ENCODE measurements around the gene BCAR3.

DNA sequence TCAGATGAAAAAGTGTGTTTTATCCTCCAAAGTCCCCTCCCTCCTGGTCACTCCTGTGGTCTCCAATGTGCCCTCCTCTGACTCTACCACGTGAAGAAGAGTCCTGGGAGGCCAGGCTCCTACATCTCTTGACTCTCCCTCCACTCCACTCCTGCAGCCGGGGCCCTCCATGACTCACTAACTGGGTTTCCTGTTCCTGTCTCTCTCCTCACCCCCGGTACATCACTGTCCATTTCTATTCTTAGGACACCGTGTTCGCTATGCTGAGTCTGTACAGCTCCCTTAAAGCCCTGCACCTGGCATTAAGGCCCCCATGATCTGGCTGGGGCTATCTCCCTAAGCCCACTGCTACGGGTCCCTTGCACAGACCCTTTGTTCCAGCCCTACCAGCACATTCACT is 93.4 kb downstream of the BCAR3 start:
- TF ChIP-seq, protein P1, sequence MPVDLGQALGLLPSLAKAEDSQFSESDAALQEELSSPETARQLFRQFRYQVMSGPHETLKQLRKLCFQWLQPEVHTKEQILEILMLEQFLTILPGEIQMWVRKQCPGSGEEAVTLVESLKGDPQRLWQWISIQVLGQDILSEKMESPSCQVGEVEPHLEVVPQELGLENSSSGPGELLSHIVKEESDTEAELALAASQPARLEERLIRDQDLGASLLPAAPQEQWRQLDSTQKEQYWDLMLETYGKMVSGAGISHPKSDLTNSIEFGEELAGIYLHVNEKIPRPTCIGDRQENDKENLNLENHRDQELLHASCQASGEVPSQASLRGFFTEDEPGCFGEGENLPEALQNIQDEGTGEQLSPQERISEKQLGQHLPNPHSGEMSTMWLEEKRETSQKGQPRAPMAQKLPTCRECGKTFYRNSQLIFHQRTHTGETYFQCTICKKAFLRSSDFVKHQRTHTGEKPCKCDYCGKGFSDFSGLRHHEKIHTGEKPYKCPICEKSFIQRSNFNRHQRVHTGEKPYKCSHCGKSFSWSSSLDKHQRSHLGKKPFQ (tag by site-specific recombination; IDR thresholded peaks at IDR 0.05), result no peak
- TF ChIP-seq, protein P2, sequence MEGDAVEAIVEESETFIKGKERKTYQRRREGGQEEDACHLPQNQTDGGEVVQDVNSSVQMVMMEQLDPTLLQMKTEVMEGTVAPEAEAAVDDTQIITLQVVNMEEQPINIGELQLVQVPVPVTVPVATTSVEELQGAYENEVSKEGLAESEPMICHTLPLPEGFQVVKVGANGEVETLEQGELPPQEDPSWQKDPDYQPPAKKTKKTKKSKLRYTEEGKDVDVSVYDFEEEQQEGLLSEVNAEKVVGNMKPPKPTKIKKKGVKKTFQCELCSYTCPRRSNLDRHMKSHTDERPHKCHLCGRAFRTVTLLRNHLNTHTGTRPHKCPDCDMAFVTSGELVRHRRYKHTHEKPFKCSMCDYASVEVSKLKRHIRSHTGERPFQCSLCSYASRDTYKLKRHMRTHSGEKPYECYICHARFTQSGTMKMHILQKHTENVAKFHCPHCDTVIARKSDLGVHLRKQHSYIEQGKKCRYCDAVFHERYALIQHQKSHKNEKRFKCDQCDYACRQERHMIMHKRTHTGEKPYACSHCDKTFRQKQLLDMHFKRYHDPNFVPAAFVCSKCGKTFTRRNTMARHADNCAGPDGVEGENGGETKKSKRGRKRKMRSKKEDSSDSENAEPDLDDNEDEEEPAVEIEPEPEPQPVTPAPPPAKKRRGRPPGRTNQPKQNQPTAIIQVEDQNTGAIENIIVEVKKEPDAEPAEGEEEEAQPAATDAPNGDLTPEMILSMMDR (tag by site-specific recombination; IDR thresholded peaks at IDR 0.05), result no peak
- no peak for TF ChIP-seq SETDB1 (IDR thresholded peaks at IDR 0.05; ENCODE audit: insufficient read length, low read length)
- TF ChIP-seq ZNF510 (tag by site-specific recombination; IDR thresholded peaks at IDR 0.05; ENCODE audit: insufficient replicate concordance), result no peak
